PC-9 (cell line): ENCODE measurements around the gene RABL6. TPM values are rescaled to one million over a fixed set of nuclear protein-coding genes. Genes with fewer than 3 reads are reported as not detected.
"Not testable (repeated sequence)": the region's sequence is repeated elsewhere in the genome, so short reads cannot be mapped to it uniquely, and the experiment has no call there.

Source experiments
- BruUV-seq: library from RNA; stranded (reverse); fragments of 400-500 nt; replicated peaks from 2 replicates; lab custom pipeline; 2021; lab: Mats Ljungman, UMichigan
- CTCF ChIA-PET: fragments of 300-600 bp; sonication (Branson Sonifier 250); formaldehyde crosslinking; loops from one replicate; lab custom pipeline; 2022; ENCODE audit warnings: antibody characterized with exemption; lab: Charles Lee
- POLR2A ChIA-PET: fragments of 300-600 bp; sonication (Branson Sonifier 250); formaldehyde crosslinking; loops from one replicate; lab custom pipeline; 2022; ENCODE audit warnings: antibody characterized with exemption; ENCODE audit not compliant: unreplicated experiment; lab: Charles Lee
- DNase-seq, 2 experiments: peaks; one replicate each; pipeline versions ENCODE4 v3.0.0 to v3.0.0-alpha.2; 2015 to 2022; ENCODE audit warnings: mixed read lengths in 1 of 2
- H2AFZ ChIP-seq: fragments of 200-600 bp; sonication (generic); 2 replicates; pipeline ENCODE4 v1.8.1; 2017; ENCODE audit warnings: antibody characterized with exemption
- H3F3A ChIP-seq: fragments of 200-600 bp; sonication (generic); 2 replicates; pipeline ENCODE4 v1.8.1; 2017; ENCODE audit warnings: antibody characterized with exemption, mild to moderate bottlenecking, low read depth; ENCODE audit not compliant: insufficient read depth
- H3K27ac ChIP-seq: fragments of 200-600 bp; sonication (generic); 2 replicates; pipeline ENCODE4 v1.6.1; 2016; ENCODE audit warnings: mixed run types
- H3K27me3 ChIP-seq: fragments of 200-600 bp; sonication (generic); 2 replicates; pipeline ENCODE4 v1.6.1; 2016; ENCODE audit warnings: low read depth, mixed run types; ENCODE audit not compliant: insufficient read depth
- H3K36me3 ChIP-seq: fragments of 200-600 bp; sonication (generic); 2 replicates; pipeline ENCODE4 v1.6.1; 2016; ENCODE audit warnings: low read depth, mixed run types
- H3K4me1 ChIP-seq: fragments of 200-600 bp; sonication (generic); replicated peaks from 2 replicates; pipeline ENCODE4 v1.6.1; 2016; ENCODE audit warnings: mixed run types; ENCODE audit not compliant: insufficient read depth
- H3K4me2 ChIP-seq: fragments of 200-600 bp; sonication (generic); 2 replicates; pipeline ENCODE4 v1.6.1; 2017; ENCODE audit warnings: mixed run types
- H3K4me3 ChIP-seq: fragments of 200-600 bp; sonication (generic); 2 replicates; pipeline ENCODE4 v1.6.1; 2016; ENCODE audit warnings: mixed run types
- H3K79me2 ChIP-seq: fragments of 200-600 bp; sonication (generic); 2 replicates; pipeline ENCODE4 v1.6.1; 2017; ENCODE audit warnings: low read depth, mixed run types
- H3K9me2 ChIP-seq: fragments of 200-600 bp; sonication (generic); 2 replicates; pipeline ENCODE4 v1.8.1; 2017; ENCODE audit warnings: mild to moderate bottlenecking; ENCODE audit not compliant: insufficient read depth
- H3K9me3 ChIP-seq: fragments of 200-600 bp; sonication (generic); 2 replicates; pipeline ENCODE4 v1.8.1; 2016; ENCODE audit warnings: low read depth; ENCODE audit not compliant: insufficient read depth
- H4K20me1 ChIP-seq: fragments of 200-600 bp; sonication (generic); 2 replicates; pipeline ENCODE4 v1.8.1; 2017; ENCODE audit not compliant: insufficient read depth
- EZH2 ChIP-seq: fragments of 200-600 bp; sonication (generic); IDR thresholded peaks from 2 replicates; pipeline ENCODE4 v1.8.0; 2017; ENCODE audit warnings: antibody characterized with exemption, low read depth
- intact Hi-C: fragments of 100-400 bp; cut with micrococcal nuclease; formaldehyde crosslinking; loops from one replicate; pipeline ENCODE4 v1.10.0; 2022; ENCODE audit not compliant: unreplicated experiment
- total RNA-seq: library from RNA; stranded (reverse); gene quantifications from 2 replicates; pipeline ENCODE4 v1.2.3, GENCODE V29; 2021
- TF ChIP-seq, protein P1 (sequence below): fragments of 200-600 bp; sonication (generic); conservative IDR thresholded peaks from 2 replicates; pipeline ENCODE4 v1.6.1; 2017; ENCODE audit warnings: mixed run types, antibody characterized with exemption, mild to moderate bottlenecking, moderate library complexity

The RABL6 gene
- total RNA-seq, 1 experiment from 2014 or later = 116 TPM

DNA sequence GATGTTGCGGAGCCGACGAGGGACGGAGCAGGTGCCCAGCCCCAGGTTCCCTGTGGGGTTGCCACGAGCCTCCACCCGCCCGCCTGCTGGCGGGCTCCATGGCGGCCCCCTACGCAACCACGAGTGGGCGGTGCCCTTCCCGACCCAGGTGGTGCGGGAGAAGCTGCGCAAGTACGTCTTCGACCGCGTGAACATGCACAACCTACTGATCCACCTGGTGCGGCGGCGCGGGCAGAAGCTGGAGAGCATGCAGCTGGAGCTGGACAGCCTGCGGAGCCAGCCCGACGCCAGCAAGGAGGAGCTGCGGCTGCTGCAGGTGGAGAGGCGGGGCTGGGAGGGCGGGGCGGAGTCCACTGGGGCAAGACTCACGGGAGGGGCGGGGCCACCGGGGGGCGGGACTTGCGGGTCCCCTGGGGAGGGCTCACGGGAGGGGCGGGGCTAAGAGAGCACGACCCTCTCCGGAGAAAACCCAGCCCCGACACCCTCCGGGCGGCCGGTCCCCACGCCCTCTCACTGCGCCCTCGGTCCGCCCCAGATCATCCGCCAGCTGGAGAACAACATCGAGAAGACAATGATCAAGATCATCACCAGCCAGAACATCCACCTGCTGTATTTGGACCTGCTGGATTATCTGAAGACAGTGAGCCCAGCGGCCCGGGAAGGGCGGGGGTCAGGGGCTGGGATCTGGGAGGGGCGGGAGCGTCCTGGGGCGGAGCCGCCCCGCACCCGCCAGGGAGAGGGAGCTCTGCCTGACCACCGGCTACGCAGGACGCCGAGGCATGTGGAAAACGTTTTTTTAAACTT, 7.7 kb upstream of the RABL6 start:
- intact Hi-C loops = loop anchor here (2.0 to 10.0 kb wide), 2 partner anchors 47 to 315 kb away; partner anchors contain the start of gene SEC16A
- DNase-seq = peak; percentile 81 to 91
- ChIA-PET POLR2A (interaction anchor here (0.5 to 0.7 kb wide), 9 partner anchors 9 to 437 kb away, joined by 3 to 23 read pairs (median 9); no protein-coding TSS in a partner anchor), CTCF (interaction anchor here (0.6 to 0.8 kb wide), 3 partner anchors 10 to 314 kb away, joined by 3 to 11 read pairs (median 5); no protein-coding TSS in a partner anchor)
- H2AFZ ChIP-seq = peak overlapping the region; percentile 78; the same call in 1 of the 2 replicates
- BruUV-seq = no TSS peak
- peaks cover 23% of the 10 kb centered on the region for H3F3A ChIP-seq
- H3K27ac ChIP-seq = no peak overlapping the region
- H3K9me3 ChIP-seq = no peaks in the 10 kb centered on the region
- no peaks in the 10 kb centered on the region for H3K9me2 ChIP-seq
- TF ChIP-seq, protein P1, sequence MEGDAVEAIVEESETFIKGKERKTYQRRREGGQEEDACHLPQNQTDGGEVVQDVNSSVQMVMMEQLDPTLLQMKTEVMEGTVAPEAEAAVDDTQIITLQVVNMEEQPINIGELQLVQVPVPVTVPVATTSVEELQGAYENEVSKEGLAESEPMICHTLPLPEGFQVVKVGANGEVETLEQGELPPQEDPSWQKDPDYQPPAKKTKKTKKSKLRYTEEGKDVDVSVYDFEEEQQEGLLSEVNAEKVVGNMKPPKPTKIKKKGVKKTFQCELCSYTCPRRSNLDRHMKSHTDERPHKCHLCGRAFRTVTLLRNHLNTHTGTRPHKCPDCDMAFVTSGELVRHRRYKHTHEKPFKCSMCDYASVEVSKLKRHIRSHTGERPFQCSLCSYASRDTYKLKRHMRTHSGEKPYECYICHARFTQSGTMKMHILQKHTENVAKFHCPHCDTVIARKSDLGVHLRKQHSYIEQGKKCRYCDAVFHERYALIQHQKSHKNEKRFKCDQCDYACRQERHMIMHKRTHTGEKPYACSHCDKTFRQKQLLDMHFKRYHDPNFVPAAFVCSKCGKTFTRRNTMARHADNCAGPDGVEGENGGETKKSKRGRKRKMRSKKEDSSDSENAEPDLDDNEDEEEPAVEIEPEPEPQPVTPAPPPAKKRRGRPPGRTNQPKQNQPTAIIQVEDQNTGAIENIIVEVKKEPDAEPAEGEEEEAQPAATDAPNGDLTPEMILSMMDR = no peak
- TF ChIP-seq EZH2 = no peak
- H3K4me2 ChIP-seq = peak overlapping the region; percentile 93
- no peaks in the 10 kb centered on the region for H3K79me2 ChIP-seq
- H3K4me3 ChIP-seq = peak overlapping the region; percentile 69
- no peaks in the 10 kb centered on the region for H4K20me1 ChIP-seq
- H3K4me1 ChIP-seq = peaks cover 21% of the 10 kb centered on the region
- H3K36me3 ChIP-seq = no peaks in the 10 kb centered on the region
- H3K27me3 ChIP-seq = no peaks in the 10 kb centered on the region

GRCh38 chr9:136802321-136802720, 5.4 kb upstream of the RABL6 start:
- TF ChIP-seq, protein P1 = no peak
- no peak for TF ChIP-seq EZH2
- Histone ChIP-seq H3K79me2 (no peaks in the 10 kb centered on the region), H3K9me3 (no peaks in the 10 kb centered on the region), H3K27ac (no peak overlapping the region), H3K27me3 (no peaks in the 10 kb centered on the region), H3F3A (peaks cover 20% of the 10 kb centered on the region), H3K4me1 (peaks cover 29% of the 10 kb centered on the region), H3K4me3 (no peak overlapping the region), H4K20me1 (no peaks in the 10 kb centered on the region), H3K36me3 (no peaks in the 10 kb centered on the region), H2AFZ (no peak overlapping the region), H3K4me2 (no peak overlapping the region), H3K9me2 (no peaks in the 10 kb centered on the region)
- DNase-seq = no peak
- intact Hi-C loops = no loop called here
- ChIA-PET CTCF (no interaction called here), POLR2A (interaction anchor here (0.6 kb wide), 1 partner anchor 36 kb away, joined by 3 read pairs; no protein-coding TSS in a partner anchor)
- no TSS peak for BruUV-seq

DNA sequence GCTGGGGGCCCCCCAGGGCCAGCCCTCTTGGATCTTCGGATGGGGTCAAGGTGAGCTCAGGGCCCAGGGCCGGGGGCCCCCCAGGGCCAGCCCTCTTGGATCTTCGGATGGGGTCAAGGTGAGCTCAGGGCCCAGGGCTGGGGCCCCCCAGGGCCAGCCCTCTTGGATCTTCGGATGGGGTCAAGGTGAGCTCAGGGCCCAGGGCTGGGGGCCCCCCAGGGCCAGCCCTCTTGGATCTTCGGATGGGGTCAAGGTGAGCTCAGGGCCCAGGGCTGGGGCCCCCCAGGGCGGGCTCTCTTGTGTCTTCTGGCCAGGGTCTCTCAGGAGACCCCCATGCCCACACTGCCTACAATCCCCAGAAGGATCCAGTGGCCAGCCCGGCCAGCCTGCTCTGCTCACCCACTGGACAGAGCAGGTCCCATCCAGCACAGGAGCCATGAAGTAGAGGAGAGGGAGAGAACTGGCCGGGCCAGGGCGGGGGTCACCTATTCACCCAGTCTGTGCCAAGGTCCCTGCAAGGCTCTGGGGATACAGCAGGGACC, 4.7 kb upstream of the RABL6 start:
- peaks cover 29% of the 10 kb centered on the region for H3K4me1 ChIP-seq
- H3K36me3 ChIP-seq, H3K79me2 ChIP-seq, H4K20me1 ChIP-seq, CTCF ChIA-PET, intact Hi-C loops, H3K4me3 ChIP-seq, H3K27me3 ChIP-seq, H3K4me2 ChIP-seq, BruUV-seq, H2AFZ ChIP-seq, DNase-seq, H3K9me2 ChIP-seq, POLR2A ChIA-PET, H3K27ac ChIP-seq, H3K9me3 ChIP-seq: not testable (repeated sequence)
- H3F3A ChIP-seq = peaks cover 20% of the 10 kb centered on the region
